PC-3 (cell line): ENCODE results near the gene ATF2. TPM values are rescaled to one million over a fixed set of nuclear protein-coding genes. Genes with fewer than 3 reads are reported as not detected.
A peak's percentile ranks its signal among the peaks of the same experiment; 100 is the strongest.

Experiments
- ATAC-seq: fragments of 200-7000 bp; cut with Tn5 transposase; 2 replicates; pipeline ENCODE4 v1.9.1; 2020; ENCODE audit warnings: mild to moderate bottlenecking, moderate library complexity
- BruUV-seq: library from RNA; stranded (reverse); fragments of 400-500 nt; replicated peaks from 2 replicates; lab custom pipeline; 2021; lab: Mats Ljungman, UMichigan
- CTCF ChIA-PET: fragments of 300-600 bp; sonication (Branson Sonifier 250); formaldehyde crosslinking; loops from one replicate; lab custom pipeline; 2022; ENCODE audit warnings: antibody characterized with exemption; lab: Charles Lee
- POLR2A ChIA-PET: fragments of 300-600 bp; sonication (Branson Sonifier 250); formaldehyde crosslinking; loops from one replicate; lab custom pipeline; 2022; ENCODE audit warnings: antibody characterized with exemption; ENCODE audit not compliant: unreplicated experiment; lab: Charles Lee
- DNase-seq: peaks from one replicate; pipeline ENCODE4 v3.0.0-alpha.2; 2015
- H2AFZ ChIP-seq: fragments of 300-600 bp; sonication (generic); 2 replicates; pipeline ENCODE4 v1.6.0; 2016; ENCODE audit warnings: antibody characterized with exemption, low read length
- H3F3A ChIP-seq: fragments of 300-600 bp; sonication (generic); one replicate; pipeline ENCODE4 v1.6.0; 2017; ENCODE audit warnings: antibody characterized with exemption, low read length, control low read depth, mild to moderate bottlenecking; ENCODE audit not compliant: unreplicated experiment
- H3K27ac ChIP-seq: fragments of 300-600 bp; sonication (generic); 2 replicates; pipeline ENCODE4 v1.5.1; 2016; ENCODE audit warnings: mild to moderate bottlenecking, low read length
- H3K27me3 ChIP-seq: fragments of 300-600 bp; sonication (generic); 2 replicates; pipeline ENCODE4 v1.6.1; 2016; ENCODE audit warnings: low read length, mixed read lengths
- H3K36me3 ChIP-seq: fragments of 300-600 bp; sonication (generic); 2 replicates; pipeline ENCODE4 v1.6.1; 2016; ENCODE audit warnings: low read depth, mixed run types, low read length, mixed read lengths
- H3K4me1 ChIP-seq: fragments of 300-600 bp; sonication (generic); 2 replicates; pipeline ENCODE4 v1.5.1; 2016; ENCODE audit warnings: low read length; ENCODE audit not compliant: insufficient read depth
- H3K4me2 ChIP-seq: fragments of 300-600 bp; sonication (generic); 2 replicates; pipeline ENCODE4 v1.6.0; 2016; ENCODE audit warnings: low read length
- H3K4me3 ChIP-seq: fragments of 300-600 bp; sonication (generic); 2 replicates; pipeline ENCODE4 v1.5.1; 2016; ENCODE audit warnings: mild to moderate bottlenecking, low read length, mixed read lengths
- H3K79me2 ChIP-seq: fragments of 300-600 bp; sonication (generic); 2 replicates; pipeline ENCODE4 v1.6.1; 2017; ENCODE audit warnings: low read length, mixed read lengths
- H3K9ac ChIP-seq: fragments of 300-600 bp; sonication (generic); 2 replicates; pipeline ENCODE4 v1.6.0; 2016; ENCODE audit warnings: mild to moderate bottlenecking, low read length
- H3K9me2 ChIP-seq: fragments of 300-600 bp; sonication (generic); replicated peaks from 2 replicates; pipeline ENCODE4 v1.6.1; 2016; ENCODE audit warnings: mixed run types, low read length, mixed read lengths
- H3K9me3 ChIP-seq: fragments of 300-600 bp; sonication (generic); 2 replicates; pipeline ENCODE4 v1.6.1; 2016; ENCODE audit warnings: low read length, mixed read lengths
- H4K20me1 ChIP-seq: fragments of 300-600 bp; sonication (generic); 2 replicates; pipeline ENCODE4 v1.6.1; 2016; ENCODE audit warnings: low read length, mixed read lengths
- EZH2 ChIP-seq: fragments of 300-600 bp; sonication (generic); IDR thresholded peaks from one replicate; pipeline ENCODE4 v1.6.1; 2017; ENCODE audit warnings: antibody characterized with exemption, mild to moderate bottlenecking, low read length; ENCODE audit not compliant: unreplicated experiment
- EZH2phosphoT487 ChIP-seq: fragments of 300-600 bp; sonication (generic); IDR thresholded peaks from 2 replicates; pipeline ENCODE4 v1.6.1; 2018; ENCODE audit warnings: mild to moderate bottlenecking, antibody characterized with exemption, low read length, borderline replicate concordance
- intact Hi-C: fragments of 100-400 bp; cut with micrococcal nuclease; formaldehyde crosslinking; loops from 2 replicates; pipeline ENCODE4 v1.9.0; 2023
- total RNA-seq: library from RNA; depleted of rRNA; stranded (reverse); fragments of >200 nt; gene quantifications from 2 replicates; pipeline ENCODE4 v1.2.3, GENCODE V29; 2014
- TF ChIP-seq, protein P1 (sequence below): fragments of 300-600 bp; sonication (generic); conservative IDR thresholded peaks from 2 replicates; pipeline ENCODE4 v1.5.1; 2017; ENCODE audit warnings: antibody characterized with exemption, low read depth, mild to moderate bottlenecking, low read length

Gene ATF2
- total RNA-seq, 1 experiment from 2014 or later = 12.6 TPM

DNA sequence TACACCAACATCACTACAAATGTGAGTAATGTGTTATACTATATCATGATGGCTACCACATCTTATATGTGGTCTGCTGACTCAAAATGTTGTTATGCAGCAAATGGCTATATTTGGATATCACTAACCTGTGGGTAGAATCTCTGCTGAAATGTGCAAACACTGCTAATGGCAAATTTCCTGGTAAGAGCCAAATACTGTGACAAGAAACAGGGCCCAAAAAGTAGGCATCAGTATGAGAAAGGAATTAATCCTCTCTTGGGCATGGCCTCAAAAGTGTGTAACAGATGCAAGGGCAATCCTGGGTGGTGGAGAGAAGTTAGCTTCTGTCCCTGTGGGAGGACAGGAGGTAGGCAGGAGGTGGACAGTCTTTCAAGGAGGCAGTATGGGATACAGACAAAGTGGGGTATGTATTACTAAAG lies 13.3 kb downstream of the ATF2 start:
- Histone ChIP-seq H4K20me1 (peaks cover 14% of the 10 kb centered on the region; the same call in 1 of the 2 replicates), H3K27me3 (no peaks in the 10 kb centered on the region), H2AFZ (no peak overlapping the region), H3K9me2 (no peaks in the 10 kb centered on the region), H3K36me3 (peaks cover 2% of the 10 kb centered on the region; the same call in 1 of the 2 replicates), H3K9ac (peak overlapping the region; percentile 7; the same call in 1 of the 2 replicates), H3K27ac (peak overlapping the region; percentile 81), H3K79me2 (peaks cover 78% of the 10 kb centered on the region), H3K4me2 (peak overlapping the region; percentile 45), H3K4me3 (no peak overlapping the region), H3F3A (peaks cover 6% of the 10 kb centered on the region), H3K9me3 (no peaks in the 10 kb centered on the region), H3K4me1 (peaks cover 37% of the 10 kb centered on the region)
- intact Hi-C loops = loop anchor here (5.0 kb wide), 1 partner anchor 42 kb away; no protein-coding TSS in a partner anchor
- ChIA-PET CTCF (no interaction called here), POLR2A (no interaction called here)
- no TSS peak for BruUV-seq
- no peak for TF ChIP-seq EZH2
- ATAC-seq = peak; percentile 94
- peak; percentile 93 for DNase-seq

DNA sequence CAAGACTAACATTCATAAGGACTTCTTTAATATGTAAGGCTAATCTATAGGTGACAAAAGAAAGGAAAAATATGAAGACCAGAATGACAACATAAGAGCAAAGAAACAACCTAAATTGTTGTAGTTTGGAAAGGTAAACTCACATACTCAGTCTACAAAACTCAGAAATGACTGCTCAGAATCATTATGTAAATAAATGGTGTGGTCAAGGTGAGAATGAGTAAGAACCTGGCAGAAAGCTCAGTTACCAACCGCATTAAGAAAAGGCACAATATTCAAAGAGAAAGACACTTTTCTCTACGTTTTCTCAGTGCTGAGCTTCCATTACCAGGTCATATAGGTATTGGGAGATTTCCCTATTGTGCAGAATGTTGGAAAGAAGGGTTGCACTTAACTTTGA lies 15.8 kb downstream of the ATF2 start:
- Histone ChIP-seq H3K27ac (peak overlapping the region; percentile 31; the same call in 1 of the 2 replicates), H3K9ac (no peak overlapping the region), H4K20me1 (peaks cover 14% of the 10 kb centered on the region; the same call in 1 of the 2 replicates), H2AFZ (no peak overlapping the region), H3K27me3 (no peaks in the 10 kb centered on the region), H3K4me2 (peak overlapping the region; percentile 62), H3K36me3 (peaks cover 7% of the 10 kb centered on the region; the same call in 1 of the 2 replicates), H3F3A (peaks cover 6% of the 10 kb centered on the region), H3K9me2 (no peaks in the 10 kb centered on the region), H3K4me3 (no peak overlapping the region), H3K79me2 (peaks cover 77% of the 10 kb centered on the region), H3K9me3 (no peaks in the 10 kb centered on the region), H3K4me1 (peaks cover 37% of the 10 kb centered on the region)
- CTCF ChIA-PET = interaction anchor here (0.5 kb wide), 1 partner anchor 1984 kb away, joined by 3 read pairs; no protein-coding TSS in a partner anchor
- DNase-seq = peak; percentile 79
- no TSS peak for BruUV-seq
- intact Hi-C loops = loop anchor here (5.0 kb wide), 1 partner anchor 40 kb away; no protein-coding TSS in a partner anchor
- TF ChIP-seq, protein P1, sequence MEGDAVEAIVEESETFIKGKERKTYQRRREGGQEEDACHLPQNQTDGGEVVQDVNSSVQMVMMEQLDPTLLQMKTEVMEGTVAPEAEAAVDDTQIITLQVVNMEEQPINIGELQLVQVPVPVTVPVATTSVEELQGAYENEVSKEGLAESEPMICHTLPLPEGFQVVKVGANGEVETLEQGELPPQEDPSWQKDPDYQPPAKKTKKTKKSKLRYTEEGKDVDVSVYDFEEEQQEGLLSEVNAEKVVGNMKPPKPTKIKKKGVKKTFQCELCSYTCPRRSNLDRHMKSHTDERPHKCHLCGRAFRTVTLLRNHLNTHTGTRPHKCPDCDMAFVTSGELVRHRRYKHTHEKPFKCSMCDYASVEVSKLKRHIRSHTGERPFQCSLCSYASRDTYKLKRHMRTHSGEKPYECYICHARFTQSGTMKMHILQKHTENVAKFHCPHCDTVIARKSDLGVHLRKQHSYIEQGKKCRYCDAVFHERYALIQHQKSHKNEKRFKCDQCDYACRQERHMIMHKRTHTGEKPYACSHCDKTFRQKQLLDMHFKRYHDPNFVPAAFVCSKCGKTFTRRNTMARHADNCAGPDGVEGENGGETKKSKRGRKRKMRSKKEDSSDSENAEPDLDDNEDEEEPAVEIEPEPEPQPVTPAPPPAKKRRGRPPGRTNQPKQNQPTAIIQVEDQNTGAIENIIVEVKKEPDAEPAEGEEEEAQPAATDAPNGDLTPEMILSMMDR = no peak
- no peak for TF ChIP-seq EZH2
- TF ChIP-seq EZH2phosphoT487 = no peak
- peak; percentile 57 for ATAC-seq
- POLR2A ChIA-PET = interaction anchor here (0.6 kb wide), 2 partner anchors 15 to 16 kb away, joined by 4 to 5 read pairs; no protein-coding TSS in a partner anchor

DNA sequence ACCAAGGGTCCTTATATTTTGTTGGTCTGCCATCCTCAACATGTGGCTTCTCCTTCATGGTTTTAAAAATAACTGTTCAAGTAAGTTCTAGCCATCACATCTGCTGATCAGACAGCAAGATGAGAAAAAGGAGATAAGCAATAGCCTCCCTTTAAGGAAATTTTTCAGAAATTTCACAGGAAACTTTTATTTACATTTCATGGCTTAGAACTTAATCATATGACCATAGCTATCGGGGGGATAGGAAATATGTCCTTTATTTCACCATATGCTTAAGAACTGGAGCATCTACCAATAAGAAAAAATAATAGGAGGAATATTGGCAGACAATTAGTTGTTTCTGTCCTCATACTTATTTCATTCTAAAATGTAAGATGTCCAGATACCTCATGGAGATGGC lies 16.2 kb downstream of the ATF2 start:
- intact Hi-C loops = loop anchor here (5.0 kb wide), 1 partner anchor 39 kb away; no protein-coding TSS in a partner anchor
- peak overlapping the region; percentile 62 for H3K4me2 ChIP-seq
- CTCF ChIA-PET = no interaction called here
- H2AFZ ChIP-seq = no peak overlapping the region
- H3K27ac ChIP-seq = peak overlapping the region; percentile 31; the same call in 1 of the 2 replicates
- peaks cover 6% of the 10 kb centered on the region for H3F3A ChIP-seq
- H3K4me1 ChIP-seq = peaks cover 37% of the 10 kb centered on the region
- POLR2A ChIA-PET = interaction anchor here (0.6 kb wide), 2 partner anchors 16 to 17 kb away, joined by 4 to 5 read pairs; no protein-coding TSS in a partner anchor
- H3K27me3 ChIP-seq = no peaks in the 10 kb centered on the region
- ATAC-seq = no peak
- no peaks in the 10 kb centered on the region for H3K9me3 ChIP-seq
- TF ChIP-seq, protein P1 = no peak
- TF ChIP-seq EZH2phosphoT487 (no peak), EZH2 (no peak)
- peaks cover 77% of the 10 kb centered on the region for H3K79me2 ChIP-seq
- H3K4me3 ChIP-seq = no peak overlapping the region
- BruUV-seq = no TSS peak
- H4K20me1 ChIP-seq = peaks cover 14% of the 10 kb centered on the region; the same call in 1 of the 2 replicates
- DNase-seq = no peak
- H3K9me2 ChIP-seq = no peaks in the 10 kb centered on the region
- H3K36me3 ChIP-seq = peaks cover 7% of the 10 kb centered on the region; the same call in 1 of the 2 replicates
- H3K9ac ChIP-seq = no peak overlapping the region
